HG03342 (cell line): ENCODE results near the gene MRPL28.
"Not testable (repeated sequence)": the region's sequence is repeated elsewhere in the genome, so short reads cannot be mapped to it uniquely, and the experiment has no call there.

Experiments
- ATAC-seq: cut with Tn5 transposase; IDR thresholded peaks from one replicate; pipeline ENCODE4 v1.9.1; 2021; ENCODE audit warnings: mild to moderate bottlenecking, moderate library complexity; ENCODE audit not compliant: unreplicated experiment

MRPL28 gene

GRCh38 chr16:373848-374615, 3.7 kb upstream of the MRPL28 start:
- no peak for ATAC-seq

DNA sequence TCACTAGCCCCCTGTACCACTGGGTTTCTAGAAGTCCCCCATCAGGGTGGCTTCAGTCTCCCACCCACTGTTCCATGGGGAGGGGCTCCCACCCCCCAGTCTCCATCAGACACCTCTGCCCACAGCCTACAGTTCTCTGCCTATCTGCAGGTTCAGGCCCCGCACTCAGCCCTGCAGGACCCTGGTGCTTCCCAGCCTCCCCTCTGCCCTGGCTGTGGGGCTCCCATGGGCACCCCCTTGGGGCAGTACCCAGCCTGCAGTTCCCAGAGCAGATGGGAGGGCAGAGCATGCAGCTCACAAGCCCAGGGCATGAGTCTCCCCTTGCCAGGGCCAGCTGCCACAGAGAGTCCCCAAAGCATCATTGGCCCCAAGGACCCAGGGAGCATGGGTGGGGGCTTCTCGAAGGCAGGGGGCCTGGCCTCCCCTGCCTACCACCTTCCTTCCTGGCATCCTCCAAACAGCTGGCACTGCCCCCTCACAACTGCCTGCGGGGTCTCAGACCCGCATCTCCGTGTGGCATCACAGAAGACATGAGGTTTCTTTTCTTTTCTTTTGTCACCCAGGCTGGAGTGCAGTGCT, 2.8 kb upstream of the MRPL28 start:
- ATAC-seq = no peak

DNA sequence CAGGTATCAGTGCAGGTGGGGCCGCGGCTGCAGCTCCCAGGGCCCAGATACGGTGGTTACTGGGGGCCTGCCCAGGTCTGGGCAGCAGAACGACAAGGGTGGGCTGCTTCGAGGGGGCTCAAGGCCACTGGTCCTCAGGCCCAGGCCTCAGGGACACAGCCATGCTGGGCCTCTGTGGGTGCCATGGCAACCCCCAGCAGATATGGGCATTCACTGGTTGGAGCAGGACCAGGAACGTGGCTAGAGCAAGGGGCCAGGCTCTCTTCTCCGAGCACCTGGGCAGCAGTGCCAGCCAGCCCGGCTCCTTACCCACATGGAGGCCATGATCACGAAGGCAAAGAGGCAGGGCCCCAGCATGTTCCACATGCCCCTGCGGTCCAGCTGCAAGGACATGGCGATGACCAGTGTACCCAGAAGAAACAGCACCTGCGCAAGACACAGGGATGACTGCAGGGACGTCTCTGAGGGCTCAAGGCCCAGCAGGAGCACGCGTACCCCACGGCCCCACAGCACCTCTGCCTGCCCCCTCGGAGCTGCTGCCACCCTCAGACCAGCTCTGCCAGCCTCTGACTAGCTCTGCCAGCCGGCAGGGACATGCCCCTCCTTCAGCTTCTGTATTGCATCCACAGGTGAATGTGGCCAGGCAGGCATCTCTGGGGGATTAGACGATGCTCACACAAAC, 2.1 kb upstream of the MRPL28 start:
- no peak for ATAC-seq

- ATAC-seq = no peak
Measured at GRCh38 chr16:371515-372301, 1.4 kb upstream of the MRPL28 start.

GRCh38 chr16:370979-371514, 709 bp upstream of the MRPL28 start:
- ATAC-seq = no peak

DNA sequence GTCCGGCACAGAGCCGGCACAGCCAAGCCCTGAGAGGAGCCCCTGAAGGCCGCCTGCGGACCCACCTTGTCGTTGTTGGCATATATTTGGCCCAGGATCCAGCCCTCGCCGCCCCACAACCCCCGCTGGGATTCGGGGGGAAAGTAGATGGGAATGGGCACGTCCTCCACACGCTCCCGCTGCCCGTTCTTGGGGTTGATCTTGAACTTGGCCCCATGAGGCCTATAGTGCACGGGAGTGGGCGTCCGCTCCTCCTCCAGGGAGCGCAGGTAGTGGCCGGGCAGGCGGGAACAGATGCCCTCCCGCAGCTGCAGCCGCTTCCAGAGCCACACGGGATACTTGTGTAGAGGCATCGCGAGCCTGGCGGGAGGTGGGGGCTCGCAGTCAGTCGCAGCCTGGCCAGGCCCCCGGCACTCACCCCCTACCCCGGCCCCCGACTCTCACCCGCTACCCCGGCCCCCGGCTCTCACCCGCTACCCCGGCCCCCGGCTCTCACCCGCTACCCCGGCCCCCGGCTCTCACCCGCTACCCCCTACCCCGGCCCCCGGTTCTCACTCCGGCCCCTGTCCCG, 387 bp downstream of the MRPL28 start:
- ATAC-seq = no peak

DNA sequence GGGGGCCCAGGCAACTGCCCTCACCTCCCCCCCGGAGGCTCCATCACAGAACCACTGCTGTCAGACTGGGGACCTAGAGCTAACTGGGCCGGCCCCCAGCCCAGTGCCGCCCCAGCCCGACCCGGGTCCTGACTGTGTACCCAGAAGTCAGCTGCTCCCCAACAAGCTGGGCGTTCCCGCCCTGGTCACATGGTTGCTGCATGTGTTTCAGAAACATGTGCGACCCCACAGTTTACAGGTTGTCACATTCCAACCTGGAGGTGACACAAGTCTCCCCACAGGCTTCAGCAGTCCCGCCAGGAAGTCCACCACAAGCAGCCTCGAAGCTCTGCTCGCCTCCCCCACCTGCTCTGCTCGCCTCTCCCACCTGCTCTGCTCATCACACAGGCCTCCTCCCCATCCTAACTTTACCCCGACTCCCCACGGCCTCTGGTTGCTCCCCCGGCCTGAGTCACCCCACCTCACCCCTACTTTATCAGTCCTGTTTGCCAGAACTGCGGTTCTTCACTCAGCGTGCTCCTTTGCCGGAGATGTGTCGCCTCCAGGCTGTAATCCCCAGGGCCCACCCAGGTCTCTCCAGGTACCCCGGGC, 968 bp downstream of the MRPL28 start:
- no peak for ATAC-seq

DNA sequence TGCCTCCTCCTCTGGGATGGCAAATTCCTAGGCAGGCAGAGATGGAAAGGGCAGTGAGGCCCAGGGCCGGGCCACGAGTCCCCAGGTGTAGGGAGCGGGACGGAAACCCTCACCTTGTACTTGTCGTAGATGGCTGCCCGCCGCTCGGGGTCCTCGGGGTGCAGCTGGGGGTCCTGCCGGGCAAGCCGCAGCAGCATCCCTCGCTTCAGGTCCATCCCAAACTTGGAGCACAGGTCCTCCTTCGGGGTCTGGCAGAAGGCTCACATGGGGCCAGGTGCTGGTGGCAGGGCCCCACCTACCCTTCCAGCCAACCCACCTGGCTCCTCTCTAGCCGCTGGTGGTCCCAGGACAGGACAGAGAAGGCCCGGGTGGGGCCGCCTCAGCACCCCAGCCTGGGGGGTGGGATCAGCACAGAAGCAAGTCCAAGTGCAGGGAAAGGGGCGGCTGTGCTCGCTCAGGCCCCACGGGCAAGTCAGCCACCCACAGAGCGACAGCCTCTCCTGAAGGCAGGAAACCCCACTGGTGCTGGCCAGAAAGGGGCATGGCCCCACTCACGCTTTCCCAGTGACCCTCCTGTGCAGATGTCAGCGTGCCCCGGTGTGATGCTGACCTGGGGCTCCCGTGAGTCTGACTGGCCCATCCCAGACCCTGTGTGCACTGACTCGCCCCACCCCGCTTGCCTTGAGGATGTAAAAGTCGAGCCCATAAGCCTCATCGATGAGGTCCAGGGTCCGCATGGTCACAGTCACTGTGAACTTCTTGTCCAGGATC, 1.8 kb downstream of the MRPL28 start:
- no peak for ATAC-seq

GRCh38 chr16:367333-367903, 2.9 kb downstream of the MRPL28 start:
- ATAC-seq = no peak

GRCh38 chr16:366476-366875, 3.9 kb downstream of the MRPL28 start:
- no peak for ATAC-seq

GRCh38 chr16:364595-365491, 5.5 kb downstream of the MRPL28 start:
- ATAC-seq = no peak

GRCh38 chr16:363766-364490, 6.4 kb downstream of the MRPL28 start:
- ATAC-seq = no peak

DNA sequence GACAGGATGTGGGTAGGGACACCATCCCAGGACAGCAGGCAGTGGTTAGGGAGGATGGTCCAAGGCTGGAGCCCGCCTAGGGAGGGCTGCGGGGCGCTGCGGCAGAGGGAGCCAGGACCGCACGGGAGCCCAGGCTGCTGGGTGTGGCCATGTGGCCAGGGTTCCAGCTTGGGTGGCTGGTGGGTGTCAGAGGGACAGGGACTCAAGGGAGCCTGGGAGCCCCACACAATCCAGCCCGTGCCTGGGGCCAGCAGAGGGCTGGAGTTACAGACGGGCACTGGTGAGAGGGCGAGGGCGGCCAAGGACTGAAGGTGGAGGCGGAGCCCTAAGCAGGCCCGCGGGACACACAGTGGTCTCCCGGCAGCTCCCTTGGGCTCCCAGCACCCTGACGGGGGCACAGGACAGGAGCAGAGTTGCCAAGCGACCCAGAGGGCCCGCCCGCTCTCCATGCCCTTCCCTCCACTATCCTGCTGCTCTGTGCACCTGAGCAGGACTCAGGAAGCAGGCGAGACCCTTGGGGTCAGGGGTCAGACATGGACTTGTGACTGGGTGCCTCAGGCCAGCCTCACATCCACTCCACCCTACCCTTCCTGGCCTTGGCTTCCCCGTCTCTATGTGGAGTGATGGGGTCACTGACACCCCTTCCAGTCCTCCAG, 7.1 kb downstream of the MRPL28 start:
- ATAC-seq = no peak

GRCh38 chr16:362702-362999, 7.7 kb downstream of the MRPL28 start:
- ATAC-seq = not testable (repeated sequence)

DNA sequence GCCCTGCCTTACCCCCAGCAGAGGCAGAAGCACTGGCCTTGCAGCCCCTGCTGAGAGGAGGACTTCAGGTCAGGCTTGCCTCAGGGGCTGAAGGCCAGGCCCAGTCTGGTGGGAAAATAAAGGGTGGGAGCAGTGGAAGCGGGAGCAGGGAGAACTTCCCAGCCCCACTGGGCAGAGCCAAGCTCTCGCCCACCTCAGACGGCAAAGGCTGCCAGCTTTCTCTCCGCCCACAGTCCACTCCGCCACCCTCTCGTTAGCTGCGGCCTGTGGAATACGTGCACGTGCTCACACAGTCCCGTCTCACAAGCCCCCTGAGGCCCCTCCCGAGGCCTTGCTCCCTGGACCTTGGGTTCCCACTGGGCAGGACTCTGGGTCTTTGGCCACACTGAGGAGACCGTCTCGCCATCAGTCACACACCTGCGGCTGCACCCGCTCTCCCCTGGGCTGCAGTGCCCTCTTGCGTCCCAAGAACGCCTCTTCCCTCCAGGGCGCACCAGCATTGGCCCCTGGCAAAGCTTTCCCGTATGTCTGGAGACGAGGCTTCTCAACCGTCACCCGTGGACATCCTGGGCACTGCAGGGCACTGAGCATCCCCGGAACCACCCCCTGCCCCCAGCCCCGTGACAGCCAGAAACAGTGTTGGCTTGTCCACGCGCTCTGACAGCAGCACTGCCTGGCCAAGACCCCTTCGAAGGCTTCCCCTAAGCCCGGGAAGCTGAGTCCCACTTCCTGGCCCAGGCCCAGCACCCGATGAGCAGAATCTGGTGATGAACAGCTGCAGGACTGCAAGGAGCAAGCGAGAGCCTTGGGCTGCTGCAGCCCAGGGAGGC, 8.3 kb downstream of the MRPL28 start:
- ATAC-seq = no peak

- no peak for ATAC-seq
Measured at GRCh38 chr16:361341-361871, 8.9 kb downstream of the MRPL28 start.
